GM18526 (cell line): Measurements from ENCODE around the gene IGFN1.

Experiments used
- POLR2A ChIP-seq: IDR thresholded peaks from 3 replicates; pipeline ENCODE4 v1.6.1; 2011; ENCODE audit not compliant: insufficient read length; ENCODE audit errors: extremely low read depth

The IGFN1 gene

GRCh38 chr1:201194046-201194445, 3.4 kb downstream of the IGFN1 start:
- TF ChIP-seq POLR2A, result no peak

- no peak for TF ChIP-seq POLR2A
Observed at GRCh38 chr1:201198598-201198997, 8.0 kb downstream of the IGFN1 start.

- TF ChIP-seq POLR2A, result no peak
Observed at GRCh38 chr1:201205036-201205435, 14.4 kb downstream of the IGFN1 start.

GRCh38 chr1:201206176-201206575, 15.6 kb downstream of the IGFN1 start:
- TF ChIP-seq POLR2A, result no peak

- no peak for TF ChIP-seq POLR2A
Observed at GRCh38 chr1:201207046-201207445, 16.4 kb downstream of the IGFN1 start.

GRCh38 chr1:201208236-201208635, 17.6 kb downstream of the IGFN1 start:
- no peak for TF ChIP-seq POLR2A

GRCh38 chr1:201212056-201212455, 21.4 kb downstream of the IGFN1 start:
- TF ChIP-seq POLR2A, result no peak

GRCh38 chr1:201212461-201213055, 21.9 kb downstream of the IGFN1 start:
- TF ChIP-seq POLR2A, result no peak

- TF ChIP-seq POLR2A, result no peak
Observed at GRCh38 chr1:201213106-201213770, 22.6 kb downstream of the IGFN1 start.

- no peak for TF ChIP-seq POLR2A
Observed at GRCh38 chr1:201213926-201214325, 23.3 kb downstream of the IGFN1 start.

- no peak for TF ChIP-seq POLR2A
Observed at GRCh38 chr1:201214461-201214860, 23.8 kb downstream of the IGFN1 start.

- TF ChIP-seq POLR2A, result no peak
Observed at GRCh38 chr1:201214886-201215285, 24.3 kb downstream of the IGFN1 start.

GRCh38 chr1:201215531-201216357, 25.1 kb downstream of the IGFN1 start:
- TF ChIP-seq POLR2A, result no peak

- TF ChIP-seq POLR2A, result no peak
Observed at GRCh38 chr1:201216395-201217085, 25.9 kb downstream of the IGFN1 start.

GRCh38 chr1:201217146-201217545, 26.5 kb downstream of the IGFN1 start:
- TF ChIP-seq POLR2A, result no peak
